ENCODE results near the gene BACH2. TPM values are rescaled to one million over a fixed set of nuclear protein-coding genes. Genes with fewer than 3 reads are reported as not detected.
A peak's percentile ranks its signal among the peaks of the same experiment; 100 is the strongest.

Gene BACH2
- polyA plus RNA-seq, 2 of the 4 experiments (the other 2 are of a cell fraction) = 0.01 to 0.36 TPM

GRCh38 chr6:90217506-90218127 lies 79.0 kb downstream of the BACH2 start:
- POLR2A ChIA-PET = interaction anchor here (1.3 kb wide), 1 partner anchor 78 kb away, joined by 3 read pairs; no protein-coding TSS in a partner anchor
- ATAC-seq = no peak
- H3K27ac ChIP-seq = peak overlapping the region; percentile 70 to 89
- CTCF ChIA-PET = interaction anchor here (0.7 kb wide), 1 partner anchor 18 kb away, joined by 4 read pairs; no protein-coding TSS in a partner anchor
- FAIRE-seq = no peak
- 39% methylated on average over 6 of the region's 6 CpGs for WGBS (ENCODE audit: missing lambda C conversion rate)
- H3K4me2 ChIP-seq = peak overlapping the region; percentile 72
- H3K9me3 ChIP-seq = no peaks in the 10 kb centered on the region; the same call in 2 of the 3 replicates
- H3K4me3 ChIP-seq = peak overlapping the region; percentile 27; the same call in 2 of the 3 replicates
- peaks cover 45% of the 10 kb centered on the region for H3K4me1 ChIP-seq
- no peak for DNase-seq (ENCODE audit: low read depth in 1 of 2, low spot score in 1 of 2)
- TF ChIP-seq MAFK (IDR thresholded peaks at IDR 0.05; ENCODE audit: partially characterized antibody) (peak; percentile 64), EHMT2 (IDR thresholded peaks at IDR 0.05; ENCODE audit: low read depth) (no peak), MYC (IDR thresholded peaks at IDR 0.05; ENCODE audit: borderline replicate concordance, low read length) (no peak), SMC3 (IDR thresholded peaks at IDR 0.05) (no peak), POLR2A (IDR thresholded peaks at IDR 0.05; ENCODE audit: low read length) (no peak), ATOH8 (CRISPR knock-in tag; IDR thresholded peaks at IDR 0.05; ENCODE audit: low read depth) (no peak), HMGXB4 (CRISPR knock-in tag; IDR thresholded peaks at IDR 0.05; ENCODE audit: borderline replicate concordance) (no peak), CEBPB (IDR thresholded peaks at IDR 0.05) (peak; percentile 68 to 71; a peak in 2 of 4 replicates), EP300 (IDR thresholded peaks at IDR 0.05) (no peak), ZNF302 (CRISPR knock-in tag; IDR thresholded peaks at IDR 0.05) (no peak)

- no peaks in the 10 kb centered on the region for H3K9me3 ChIP-seq
- ATAC-seq (no peak), DNase-seq (ENCODE audit: low read depth in 1 of 2, low spot score in 1 of 2) (peak in 1 of 2 experiments; percentile 38), FAIRE-seq (no peak)
- ChIA-PET CTCF (no interaction called here), POLR2A (no interaction called here)
- TF ChIP-seq POLR2AphosphoS2 (conservative IDR thresholded peaks at IDR 0.05; ENCODE audit: low read length) = no peak
- no peak for TF ChIP-seq SMC3 (IDR thresholded peaks at IDR 0.05)
- no peak for TF ChIP-seq RCOR1 (IDR thresholded peaks at IDR 0.05; ENCODE audit: low read depth, low read length)
- TF ChIP-seq FOSB (CRISPR knock-in tag; IDR thresholded peaks at IDR 0.05) = no peak
- TF ChIP-seq ZSCAN20 (CRISPR knock-in tag; IDR thresholded peaks at IDR 0.05) = no peak
- no peak for TF ChIP-seq ESRRA (IDR thresholded peaks at IDR 0.05; ENCODE audit: borderline replicate concordance, low read length)
- TF ChIP-seq HOXA7 (CRISPR knock-in tag; IDR thresholded peaks at IDR 0.05) = no peak
- TF ChIP-seq ZNF302 (CRISPR knock-in tag; IDR thresholded peaks at IDR 0.05) = no peak
- no peak for TF ChIP-seq NPAS2 (CRISPR knock-in tag; IDR thresholded peaks at IDR 0.05; ENCODE audit: borderline replicate concordance)
- TF ChIP-seq MAFK (IDR thresholded peaks at IDR 0.05; ENCODE audit: partially characterized antibody) = no peak
- no peak for TF ChIP-seq KDM5A (IDR thresholded peaks at IDR 0.05)
- H3K4me1 ChIP-seq = peaks cover 42% of the 10 kb centered on the region
- H3K4me3 ChIP-seq = no peak overlapping the region
- H3K4me2 ChIP-seq = peak overlapping the region; percentile 72; the same call in 1 of the 3 replicates
- 70% methylated on average over 13 of the region's 14 CpGs for WGBS (ENCODE audit: missing lambda C conversion rate)
- peak overlapping the region in 1 of 2 experiments; percentile 89; a peak in 2 of 6 replicates for H3K27ac ChIP-seq
Observed at GRCh38 chr6:90216072-90216977, 80.3 kb downstream of the BACH2 start.

- WGBS (ENCODE audit: missing lambda C conversion rate) = 80% methylated on average over 1 of the region's 1 CpG
Observed at GRCh38 chr6:90214966-90215365, 81.7 kb downstream of the BACH2 start.

More at GRCh38 chr6:90214966-90215365, 81.7 kb downstream of the BACH2 start:
- H3K9me3 ChIP-seq = no peaks in the 10 kb centered on the region
- DNase-seq (ENCODE audit: low read depth in 1 of 2, low spot score in 1 of 2) (no peak), FAIRE-seq (no peak), ATAC-seq (no peak)
- ChIA-PET CTCF (interaction anchor here (0.9 kb wide), 1 partner anchor 15 kb away, joined by 3 read pairs; no protein-coding TSS in a partner anchor), POLR2A (no interaction called here)
- peaks cover 36% of the 10 kb centered on the region for H3K4me1 ChIP-seq
- H3K4me2 ChIP-seq = no peak overlapping the region
- H3K27ac ChIP-seq = no peak overlapping the region
- TF ChIP-seq TP53 (CRISPR knock-in tag; IDR thresholded peaks at IDR 0.05) = no peak
- no peak overlapping the region for H3K4me3 ChIP-seq
